GM11168 (cell line): ENCODE results near the gene SOX13.

Experiments used
- in situ Hi-C: fragments of 300-500 bp; cut with MboI; formaldehyde crosslinking; loops from one replicate; pipeline ENCODE4 v1.12.0; 2022; ENCODE audit warnings: low sequenced_read_pairs; ENCODE audit not compliant: unreplicated experiment

SOX13 gene

GRCh38 chr1:204172404-204173029 lies 99.6 kb downstream of the SOX13 start:
- in situ Hi-C loops: loop anchor here (10.0 kb wide), 1 partner anchor 192 kb away; no protein-coding TSS in a partner anchor

- in situ Hi-C loops: loop anchor here (10.0 kb wide), 1 partner anchor 190 kb away; no protein-coding TSS in a partner anchor
Observed at GRCh38 chr1:204174958-204175357, 102.0 kb downstream of the SOX13 start.

GRCh38 chr1:204176049-204176448 lies 103.1 kb downstream of the SOX13 start:
- in situ Hi-C loops: loop anchor here (10.0 kb wide), 1 partner anchor 189 kb away; no protein-coding TSS in a partner anchor

- in situ Hi-C loops: loop anchor here (10.0 kb wide), 1 partner anchor 188 kb away; no protein-coding TSS in a partner anchor
Observed at GRCh38 chr1:204177133-204177532, 104.2 kb downstream of the SOX13 start.
